Right renal pelvis (tissue), 4 donors: ENCODE data around the gene NCF1. TPM values are rescaled to one million over a fixed set of nuclear protein-coding genes. Genes with fewer than 3 reads are reported as not detected.
"Not testable (repeated sequence)": the region's sequence is repeated elsewhere in the genome, so short reads cannot be mapped to it uniquely, and the experiment has no call there.

Experiments used
- DNase-seq, 4 donors: peaks; one replicate each; pipeline ENCODE4 v3.0.0-alpha.2; 2013; ENCODE audit warnings: low read depth in 4 of 4, low spot score in 3 of 4, missing footprints in 1 of 4
- polyA plus RNA-seq, 4 donors: library from polyadenylated mRNA; unstranded; fragments of 120-200 nt; gene quantifications; one replicate each; pipeline ENCODE4 v1.2.1, GENCODE V29; 2013; ENCODE audit not compliant: insufficient read length in 4 of 4

Gene NCF1
- polyA plus RNA-seq, result 1 to 10 TPM in 3 of 4 donors, under 1 TPM in 1; 0.84 to 1.6 (median 1.6) TPM

DNA sequence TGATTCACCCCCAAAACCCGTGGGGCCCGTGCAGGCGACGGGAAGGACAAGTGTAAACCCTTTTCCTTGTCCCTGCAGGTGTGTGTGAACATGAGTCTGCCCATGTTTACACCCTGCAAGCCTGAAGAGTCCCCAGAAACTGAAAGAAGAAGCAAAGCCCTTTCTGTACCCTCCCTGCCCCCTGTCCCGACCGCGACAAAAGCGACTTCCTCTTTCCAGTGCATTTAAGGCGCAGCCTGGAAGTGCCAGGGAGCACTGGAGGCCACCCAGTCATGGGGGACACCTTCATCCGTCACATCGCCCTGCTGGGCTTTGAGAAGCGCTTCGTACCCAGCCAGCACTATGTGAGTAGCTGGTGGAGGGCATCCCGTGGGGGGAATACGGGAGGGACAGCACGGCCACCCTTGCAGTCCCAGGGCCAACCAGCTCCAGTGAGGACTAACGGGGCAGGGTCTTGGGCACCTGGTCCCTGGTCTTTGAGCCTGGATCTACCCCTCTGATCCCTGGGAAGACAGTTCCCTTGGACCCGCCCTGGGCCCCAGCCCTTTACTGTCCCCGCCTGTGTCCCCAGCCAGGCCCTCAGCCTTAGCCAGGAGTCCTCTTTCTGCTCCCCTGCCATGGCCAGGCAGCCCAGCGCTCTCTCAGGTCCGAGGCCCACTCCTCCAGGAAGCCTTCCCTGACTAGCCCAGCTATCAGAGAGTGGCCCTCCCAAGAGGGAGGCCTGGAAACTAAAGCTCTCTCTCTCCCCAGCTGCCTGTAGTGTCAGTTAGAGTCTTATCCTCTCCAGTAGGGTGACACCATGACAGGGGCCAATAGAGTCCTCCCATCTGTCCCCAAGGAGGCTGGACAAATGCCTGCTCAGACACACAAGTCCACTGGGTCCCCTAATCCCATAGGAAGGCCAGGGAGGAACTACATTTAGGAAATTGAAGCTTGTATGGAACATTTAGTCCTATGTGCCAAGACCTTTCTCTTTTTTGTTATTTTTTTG, at the start of gene NCF1:
Gene NCF1 (plus strand): TSS at position 252 of the 991 bp plus-strand sequence. CDS start 21 bp downstream, at position 273.
- DNase-seq, result not testable (repeated sequence)

DNA sequence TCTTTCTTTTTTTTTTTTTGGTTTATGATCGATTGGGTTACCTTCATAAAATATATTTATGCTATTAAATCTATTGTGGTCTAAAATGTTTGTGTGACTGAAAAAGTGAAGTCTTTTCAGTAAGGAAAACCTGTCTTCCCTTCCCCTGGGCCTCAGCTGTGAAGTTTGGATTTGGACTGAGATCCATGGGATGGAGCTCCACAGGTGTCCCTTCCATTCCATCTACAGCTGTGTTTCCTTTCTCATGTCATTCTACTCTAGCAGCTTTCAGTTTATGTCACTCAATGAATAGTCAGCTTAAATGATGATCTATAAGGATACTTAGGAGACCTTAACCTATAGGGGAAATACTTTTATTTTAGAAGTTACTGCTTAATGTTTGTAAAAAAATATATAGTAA, 48.0 kb upstream of the NCF1 start:
- DNase-seq, result no peak

DNA sequence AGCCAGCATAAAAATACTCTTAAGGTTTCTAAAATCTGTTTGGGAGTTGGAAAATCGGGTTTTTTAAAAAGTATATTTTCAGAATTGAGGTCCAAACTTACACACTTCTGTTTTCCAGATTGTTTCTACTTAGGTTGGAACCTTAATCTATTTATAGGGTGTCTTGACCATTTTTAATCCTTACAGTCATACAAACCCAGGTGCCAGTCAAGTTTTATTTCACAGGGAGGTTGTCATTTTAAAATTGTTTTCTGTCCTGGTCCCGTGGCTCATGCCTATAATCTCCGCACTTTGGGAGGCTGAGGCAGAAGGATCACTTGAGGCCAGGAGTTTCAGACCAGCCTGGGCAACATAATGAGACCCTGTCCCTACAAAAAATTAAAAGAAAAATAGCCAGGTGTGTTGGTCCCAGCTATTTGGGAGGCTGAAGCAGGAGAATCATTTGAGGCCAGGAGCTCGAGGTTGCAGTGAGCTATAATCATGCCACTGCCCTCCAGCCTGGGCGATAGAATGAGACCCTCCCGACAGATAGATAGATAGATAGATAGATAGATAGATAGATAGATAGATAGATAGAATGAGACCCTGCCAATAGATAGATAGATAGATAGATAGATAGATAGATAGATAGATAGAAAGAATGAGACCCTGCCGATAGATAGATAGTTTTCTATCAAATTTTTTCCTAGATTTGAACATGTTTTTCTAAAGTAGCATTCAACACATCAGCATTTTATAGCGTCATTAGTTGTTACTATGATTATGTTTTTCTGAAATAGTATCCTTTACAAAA, 47.3 kb upstream of the NCF1 start:
- no peak for DNase-seq

DNA sequence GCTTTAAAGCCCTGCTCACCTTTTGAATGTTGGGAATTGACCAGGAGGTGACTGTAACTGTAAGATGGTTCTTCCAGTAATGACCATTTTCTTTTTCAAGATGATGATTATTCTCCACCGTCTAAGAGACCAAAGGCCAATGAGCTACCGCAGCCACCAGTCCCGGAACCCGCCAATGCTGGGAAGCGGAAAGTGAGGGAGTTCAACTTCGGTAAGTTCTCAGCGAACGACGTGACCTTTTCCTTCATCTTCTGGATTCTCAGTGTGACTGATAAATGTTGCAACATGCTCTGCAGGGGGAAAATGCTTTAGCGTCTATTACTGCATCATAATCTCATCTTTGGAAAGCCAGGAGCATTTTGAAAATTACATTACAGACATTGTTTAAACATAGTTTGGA, 45.1 kb upstream of the NCF1 start:
- not testable (repeated sequence) for DNase-seq

DNA sequence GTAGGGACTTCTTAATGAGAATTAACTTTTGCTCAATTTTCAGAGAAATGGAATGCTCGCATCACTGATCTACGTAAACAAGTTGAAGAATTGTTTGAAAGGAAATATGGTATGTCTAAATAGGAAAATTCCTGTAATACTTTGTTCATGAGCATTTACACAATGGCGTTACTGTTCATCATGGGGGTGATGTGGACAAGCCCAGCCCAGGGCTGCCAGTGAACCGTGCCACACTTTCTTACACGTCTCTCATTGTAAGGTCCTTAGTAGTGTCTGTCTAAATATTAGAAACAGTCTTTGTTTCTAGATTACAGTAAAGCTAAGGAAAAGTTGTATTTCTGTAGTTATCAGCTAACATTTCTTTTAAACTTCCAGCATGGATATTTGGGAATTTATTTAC, 43.6 kb upstream of the NCF1 start:
- not testable (repeated sequence) for DNase-seq

DNA sequence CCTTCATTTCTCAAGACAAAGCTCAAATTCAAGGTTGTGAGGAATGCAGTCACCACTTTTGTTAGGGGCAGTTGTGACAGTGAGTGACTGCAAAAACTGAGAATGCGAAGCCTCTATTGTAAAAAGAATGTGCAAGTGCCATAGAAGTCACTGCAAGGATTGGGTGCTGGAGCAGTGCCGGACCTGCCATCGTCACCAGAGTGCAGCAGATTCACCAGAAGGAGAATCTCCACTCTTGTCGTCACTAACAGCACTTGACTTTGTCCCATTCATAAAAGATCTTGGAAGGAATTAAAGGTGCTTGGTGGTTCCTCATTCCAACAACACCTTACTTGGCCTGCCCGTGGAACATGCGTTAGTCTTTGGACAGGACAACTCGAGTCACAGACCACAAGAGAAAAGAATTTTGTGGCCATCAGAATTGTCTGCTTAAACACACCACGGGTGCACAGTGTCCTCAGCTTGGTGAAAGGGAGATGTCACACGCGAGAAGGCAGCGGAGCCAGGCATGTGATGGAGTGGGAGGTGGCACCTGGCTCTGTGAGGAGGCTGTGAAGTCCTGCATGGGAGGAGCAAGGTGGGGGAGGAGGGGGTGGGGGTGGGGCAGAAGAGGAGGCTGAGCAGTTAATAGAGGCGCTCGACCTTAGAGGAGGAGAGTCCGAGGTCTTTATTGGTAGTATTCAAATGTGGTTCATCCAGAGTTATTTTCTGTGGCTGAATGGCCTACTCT, 33.7 kb upstream of the NCF1 start:
- DNase-seq, result not testable (repeated sequence)

DNA sequence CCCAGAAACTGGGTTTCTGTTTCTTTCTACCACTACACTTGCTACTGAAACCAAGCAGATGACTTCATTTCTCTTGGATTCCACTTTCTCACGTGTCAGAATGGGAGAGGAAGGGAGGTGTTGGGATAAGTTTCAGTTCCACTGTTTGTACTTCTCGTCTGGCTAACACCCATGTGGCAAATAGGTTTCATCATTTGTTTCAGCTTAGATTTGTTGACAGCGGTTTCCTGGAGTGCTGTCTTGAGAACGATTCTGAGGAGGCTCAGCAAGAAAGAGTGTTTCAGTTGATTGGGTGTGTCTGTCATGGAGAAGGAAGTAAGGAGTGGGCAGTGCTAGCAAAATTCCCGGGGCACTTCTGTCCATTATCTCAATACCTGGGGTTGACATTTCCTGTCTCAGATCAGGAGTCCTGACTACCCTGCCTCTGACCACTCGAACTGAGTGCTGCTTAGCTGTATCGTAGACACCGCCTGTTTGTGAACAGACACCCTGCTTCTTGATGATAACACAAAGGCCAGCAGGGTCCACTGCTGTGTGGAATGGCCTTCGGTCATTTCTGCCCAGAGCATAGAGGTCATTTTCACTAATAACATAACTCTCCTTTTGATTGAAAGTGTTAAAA, 29.8 kb upstream of the NCF1 start:
- not testable (repeated sequence) for DNase-seq

DNA sequence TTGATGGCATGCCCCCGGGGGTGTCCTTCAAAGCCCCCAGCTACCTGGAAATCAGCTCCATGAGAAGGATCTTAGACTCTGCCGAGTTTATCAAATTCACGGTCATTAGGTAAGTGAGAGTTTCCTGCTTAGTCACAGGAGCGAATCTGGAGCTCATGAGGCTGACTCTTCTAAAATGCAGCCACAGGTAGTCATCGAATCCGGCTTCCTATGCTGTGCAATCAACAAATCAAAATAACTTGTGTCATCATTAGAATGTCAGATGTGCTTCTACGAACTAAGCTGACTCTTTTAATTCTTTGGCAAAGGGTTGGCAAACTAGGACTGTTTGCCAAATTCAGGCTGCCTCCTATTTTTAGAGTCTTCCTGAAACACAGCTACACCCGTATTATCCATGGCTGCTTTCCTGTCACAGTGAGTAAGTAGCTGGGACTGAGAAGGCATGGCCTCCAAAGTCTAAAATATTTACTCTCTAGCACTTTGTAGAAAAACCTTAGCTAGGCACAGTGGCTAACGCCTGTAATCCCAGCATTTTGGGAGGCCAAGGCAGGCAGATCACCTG, 19.8 kb upstream of the NCF1 start:
- not testable (repeated sequence) for DNase-seq

DNA sequence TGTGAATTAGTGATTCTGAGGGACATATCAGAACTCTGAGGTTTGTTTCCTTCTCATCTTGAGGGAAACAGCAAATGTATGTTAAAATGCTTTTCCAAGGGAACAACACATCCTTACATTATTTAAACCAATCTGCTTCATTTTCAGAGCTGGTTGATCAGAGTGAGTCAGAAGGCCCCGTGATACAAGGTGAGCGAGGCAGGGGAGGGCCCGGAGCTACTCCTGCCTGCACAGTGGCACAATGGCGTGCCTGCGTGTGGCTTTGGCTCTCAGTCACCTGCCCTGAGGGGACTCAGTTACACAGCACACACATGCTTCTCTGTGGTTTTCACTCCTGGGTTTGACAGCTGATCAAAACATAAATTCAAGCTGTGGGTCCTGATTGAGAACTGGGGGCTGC, 17.1 kb upstream of the NCF1 start:
- not testable (repeated sequence) for DNase-seq

DNA sequence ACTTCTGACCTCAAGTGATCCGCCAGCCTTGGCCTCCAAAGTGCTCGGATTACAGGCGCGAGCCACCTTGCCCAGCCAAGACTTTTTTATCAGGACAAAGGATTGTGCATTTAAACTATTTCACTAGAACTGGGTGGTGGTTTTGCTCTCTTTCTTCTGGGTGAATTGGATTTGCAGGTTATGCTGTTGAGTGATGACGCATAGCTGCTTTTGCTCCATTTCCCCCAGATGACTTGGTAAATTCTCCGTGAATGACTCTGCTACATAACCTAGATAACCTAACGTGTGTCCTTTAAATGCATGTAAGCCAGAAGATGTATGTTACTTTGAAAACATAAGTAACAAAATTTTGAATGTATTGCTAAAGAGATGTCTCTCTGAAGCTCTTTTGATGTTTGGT, 15.5 kb upstream of the NCF1 start:
- DNase-seq, result not testable (repeated sequence)

DNA sequence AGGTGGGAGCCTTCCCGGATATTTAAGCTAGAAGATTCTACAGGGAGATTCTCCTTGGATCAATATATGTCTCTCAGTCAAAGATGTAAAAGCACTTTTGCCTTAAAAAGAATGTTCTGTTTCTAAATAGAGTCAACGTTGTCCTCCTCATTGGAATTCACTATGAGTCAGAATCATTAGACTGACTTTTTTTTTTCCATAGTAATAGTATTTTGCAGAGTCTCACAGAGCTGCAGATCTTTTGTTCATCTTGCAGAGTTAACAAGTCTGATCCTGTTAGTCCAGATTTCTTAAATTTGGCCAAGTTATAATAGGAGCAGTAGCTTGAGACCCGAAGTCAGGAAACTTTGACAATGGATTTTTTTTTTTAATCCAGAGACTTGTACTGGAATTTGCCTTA, 14.8 kb upstream of the NCF1 start:
- DNase-seq, result not testable (repeated sequence)

DNA sequence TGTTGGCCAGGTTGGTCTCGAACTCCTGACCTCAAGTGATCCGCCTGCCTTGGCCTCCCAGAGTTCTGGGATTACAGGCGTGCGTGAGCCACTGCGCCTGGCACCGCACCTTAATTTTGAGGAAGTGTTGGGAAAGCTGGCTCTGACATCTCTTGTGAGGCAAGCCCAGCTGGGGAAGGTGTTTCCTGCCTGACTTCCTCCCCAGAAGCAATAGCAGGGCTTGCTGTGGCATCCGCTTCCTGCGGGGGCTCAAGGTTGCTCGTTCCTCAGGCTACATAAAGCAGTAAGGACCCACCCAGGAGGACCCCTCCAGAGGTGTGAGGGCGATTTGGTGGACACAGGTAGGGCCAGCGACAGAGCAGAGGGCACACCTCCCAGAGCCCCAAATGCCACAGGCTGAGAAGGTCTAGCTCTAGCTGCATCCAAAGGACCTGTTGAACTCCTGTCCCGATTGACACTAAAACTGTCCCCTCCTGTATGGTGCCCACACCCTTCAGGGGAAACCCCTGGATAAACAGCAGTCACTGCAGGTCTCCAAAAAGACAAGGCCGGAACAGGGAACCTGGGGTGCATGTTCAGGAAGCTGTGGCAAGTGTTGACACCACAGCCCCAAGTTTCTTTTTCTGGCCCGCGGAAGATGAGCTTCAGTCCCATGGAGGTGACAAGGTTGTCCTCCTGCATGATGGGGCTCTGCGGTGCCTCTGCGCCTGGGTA, 8.4 kb upstream of the NCF1 start:
- DNase-seq, result not testable (repeated sequence)

DNA sequence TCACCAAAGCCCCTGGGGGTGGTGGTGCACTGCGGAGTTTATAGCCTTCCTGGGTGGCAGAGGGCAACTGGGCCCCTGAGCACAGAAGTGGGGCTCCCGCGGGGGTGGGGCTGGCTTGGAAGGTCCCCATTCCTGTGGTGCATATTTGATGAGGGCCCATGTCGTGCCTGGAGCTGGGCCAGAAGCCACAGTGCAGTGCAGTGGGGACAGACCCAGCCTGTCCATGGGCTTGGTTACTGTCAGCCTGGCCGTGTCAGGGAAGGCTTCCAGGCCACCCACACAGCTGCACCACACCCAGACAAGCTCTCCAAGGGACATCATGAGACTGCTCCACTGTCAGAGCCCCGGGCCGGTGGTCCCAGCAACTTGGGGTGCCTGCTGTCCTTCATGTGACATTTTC, 7.3 kb upstream of the NCF1 start:
- DNase-seq, result not testable (repeated sequence)

- DNase-seq, result not testable (repeated sequence)
Measured at GRCh38 chr7:74766991-74767390, 6.8 kb upstream of the NCF1 start.

- not testable (repeated sequence) for DNase-seq
Measured at GRCh38 chr7:74770062-74770461, 3.7 kb upstream of the NCF1 start.

DNA sequence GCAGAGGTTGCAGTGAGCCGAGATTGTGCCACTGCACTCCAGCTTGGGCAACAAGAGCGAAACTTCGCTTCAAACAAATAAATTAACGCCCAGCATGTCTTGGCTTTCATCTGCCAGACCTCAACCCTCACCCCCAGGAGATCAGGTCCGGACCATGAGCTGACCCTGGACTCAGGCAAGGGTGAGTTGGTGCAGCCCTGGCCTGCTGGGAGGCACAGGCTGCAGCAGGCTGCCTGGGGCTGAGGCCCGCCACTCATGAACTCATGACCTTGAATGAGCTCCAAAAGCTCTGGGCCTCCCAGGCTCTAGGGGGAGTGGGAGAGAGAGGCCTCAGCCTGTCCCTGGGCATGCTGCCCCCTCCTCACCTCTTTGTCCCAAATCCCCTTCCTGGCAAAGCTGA, 1.7 kb upstream of the NCF1 start:
- DNase-seq, result not testable (repeated sequence)

DNA sequence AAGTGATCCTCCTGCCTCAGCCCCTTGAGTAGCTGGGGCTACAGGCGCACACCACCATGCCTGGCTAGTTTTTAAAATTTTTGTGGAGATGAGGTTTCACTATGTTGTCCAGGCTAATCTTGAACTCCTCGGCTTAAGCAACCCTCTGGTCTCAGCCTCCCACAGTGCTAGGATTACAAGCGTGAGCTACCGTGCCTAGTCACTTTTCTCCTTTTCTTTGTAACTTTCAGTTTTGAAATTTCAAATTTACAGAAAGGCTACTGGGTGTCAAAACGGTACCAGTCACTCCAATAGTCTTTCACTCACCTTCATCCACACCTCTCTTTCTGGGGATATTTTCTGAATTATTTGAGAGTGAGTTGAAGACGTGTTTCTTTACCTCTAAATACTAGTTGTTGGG, 1.3 kb downstream of the NCF1 start:
- not testable (repeated sequence) for DNase-seq

- DNase-seq, result not testable (repeated sequence)
Measured at GRCh38 chr7:74779053-74779452, 5.2 kb downstream of the NCF1 start.

- not testable (repeated sequence) for DNase-seq
Measured at GRCh38 chr7:74781746-74782145, 7.9 kb downstream of the NCF1 start.
